Upper lobe of left lung (tissue), 6 donors: ENCODE results near the gene TMEM175. TPM values are rescaled to one million over a fixed set of nuclear protein-coding genes. Genes with fewer than 3 reads are reported as not detected.

Experiments
- ATAC-seq, 2 donors: fragments of 200-7000 bp; cut with Tn5 transposase; one replicate each; pipeline ENCODE4 v1.9.1; 2022; ENCODE audit warnings: mild to moderate bottlenecking in 2 of 2, moderate library complexity in 2 of 2; ENCODE audit not compliant: low FRiP score in 2 of 2
- DNase-seq, 2 donors: peaks; one replicate each; pipeline ENCODE4 v3.0.0-alpha.2; 2019 to 2020
- H3K27ac ChIP-seq, 4 donors: fragments of 200-600 bp; sonication (generic); one replicate each; pipeline ENCODE4 v1.5.1; 2016 to 2019
- H3K27me3 ChIP-seq, 4 donors: fragments of 200-600 bp; sonication (generic); one replicate each; pipeline ENCODE4 v1.5.1; 2017 to 2019
- H3K36me3 ChIP-seq, 4 donors: fragments of 200-600 bp; sonication (generic); one replicate each; pipeline ENCODE4 v1.5.1; 2016 to 2019
- H3K4me1 ChIP-seq, 4 donors: fragments of 200-600 bp; sonication (generic); one replicate each; pipeline ENCODE4 v1.5.1; 2018 to 2019
- H3K4me3 ChIP-seq, 4 donors: fragments of 200-600 bp; sonication (generic); one replicate each; pipeline ENCODE4 v1.5.1; 2017 to 2019; ENCODE audit warnings: mild to moderate bottlenecking in 2 of 4, moderate library complexity in 1 of 4
- H3K9me3 ChIP-seq, 4 donors: fragments of 200-600 bp; sonication (generic); one replicate each; pipeline ENCODE4 v1.5.1; 2018 to 2019
- EP300 ChIP-seq, 4 donors: sonication (generic); formaldehyde crosslinking; IDR thresholded peaks; one replicate each; pipeline ENCODE4 v1.5.1; 2017; ENCODE audit warnings: antibody characterized with exemption in 4 of 4, control low read depth in 2 of 4
- POLR2A ChIP-seq, 4 donors: fragments of 450-650 bp; IDR thresholded peaks; one replicate each; pipeline ENCODE4 v1.5.1; 2016 to 2017; ENCODE audit warnings: antibody characterized with exemption in 4 of 4, mild to moderate bottlenecking in 2 of 4
- POLR2AphosphoS5 ChIP-seq, 2 donors: sonication (generic); formaldehyde crosslinking; IDR thresholded peaks; one replicate each; pipeline ENCODE4 v1.5.1; 2017; ENCODE audit warnings: antibody characterized with exemption in 2 of 2
- WGBS, 2 donors: methylation state at CpG; one replicate each; pipeline ENCODE4 v1.1.5; 2017 to 2018; 5-methylcytosine and 5-hydroxymethylcytosine counted together
- total RNA-seq, 6 donors: library from RNA; depleted of rRNA in 4 of 6; stranded (reverse); fragments of >200 nt in 4 of 6; gene quantifications; one replicate each; pipeline versions ENCODE4 v1.1.0 to v1.2.1, GENCODE V29; 2016 to 2021
- TF ChIP-seq, protein P1 (sequence below), 6 experiments: fragments of 450-650 bp in 4 of 6; fragments of 200-600 bp in 2 of 6; sonication (generic) in 2 of 6; IDR thresholded peaks; one replicate each; pipeline ENCODE4 v1.5.1; 2016 to 2019; ENCODE audit warnings: antibody characterized with exemption in 6 of 6
- donor health status: DM: no; HTN: no; CAD: no; lungs with moderate emphysema.
- donor health status: DM: no; HTN: yes; CAD: no; lungs with severe emphysema.

TMEM175 gene
- total RNA-seq, 6 donors from 2014 or later = 24.6 to 126 (median 41.8) TPM

DNA sequence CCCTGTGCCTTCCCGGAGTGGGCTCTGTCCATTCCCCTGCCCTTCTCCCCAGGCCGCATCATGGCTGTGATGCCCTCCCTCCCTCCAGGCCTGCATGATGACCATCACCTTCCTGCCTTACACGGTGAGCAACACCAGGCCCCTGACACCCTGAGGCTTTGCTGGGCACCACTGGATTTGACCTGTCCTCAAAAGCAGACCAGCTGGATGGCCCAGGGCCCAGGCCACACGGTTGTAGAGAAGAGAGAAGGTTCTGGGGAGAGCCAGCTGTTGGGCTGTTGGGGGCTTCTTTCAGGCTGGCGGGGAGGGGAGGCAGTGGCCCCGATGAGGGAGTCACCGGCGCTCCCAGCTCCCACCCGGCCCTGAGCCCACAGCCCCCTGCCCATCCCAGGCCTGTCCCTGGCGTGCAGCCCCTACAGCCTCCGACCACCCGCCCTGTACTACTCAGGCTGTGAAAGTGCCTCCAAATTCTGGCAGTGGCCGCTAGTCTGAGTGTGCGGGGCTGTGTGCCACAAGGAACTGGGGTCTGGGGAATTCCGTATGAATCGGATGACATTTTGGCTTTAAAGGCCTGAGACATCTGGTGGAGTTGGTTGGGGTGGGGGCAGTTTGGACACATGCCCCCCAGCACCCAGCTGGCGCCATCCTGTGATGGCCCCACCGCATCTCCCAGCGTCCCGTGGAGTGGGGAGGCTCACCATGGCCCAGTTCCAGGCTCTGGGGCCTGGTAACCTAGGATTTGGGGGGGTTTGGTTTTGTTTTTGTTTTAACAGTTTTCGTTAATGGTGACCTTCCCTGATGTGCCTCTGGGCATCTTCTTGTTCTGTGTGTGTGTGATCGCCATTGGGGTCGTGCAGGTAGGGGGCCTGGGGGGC, 19.6 kb downstream of the TMEM175 start:
- Histone ChIP-seq H3K4me1 (no peaks in the 10 kb centered on the region), H3K9me3 (no peaks in the 10 kb centered on the region), H3K27me3 (no peaks in the 10 kb centered on the region), H3K4me3 (no peak overlapping the region), H3K27ac (no peak overlapping the region), H3K36me3 (peaks cover 0 to 46% (median 22%) of the 10 kb centered on the region in 4 donors)
- TF ChIP-seq POLR2A (IDR thresholded peaks at IDR 0.05) (no peak), EP300 (IDR thresholded peaks at IDR 0.05) (no peak), POLR2AphosphoS5 (IDR thresholded peaks at IDR 0.05) (no peak)
- TF ChIP-seq, protein P1, sequence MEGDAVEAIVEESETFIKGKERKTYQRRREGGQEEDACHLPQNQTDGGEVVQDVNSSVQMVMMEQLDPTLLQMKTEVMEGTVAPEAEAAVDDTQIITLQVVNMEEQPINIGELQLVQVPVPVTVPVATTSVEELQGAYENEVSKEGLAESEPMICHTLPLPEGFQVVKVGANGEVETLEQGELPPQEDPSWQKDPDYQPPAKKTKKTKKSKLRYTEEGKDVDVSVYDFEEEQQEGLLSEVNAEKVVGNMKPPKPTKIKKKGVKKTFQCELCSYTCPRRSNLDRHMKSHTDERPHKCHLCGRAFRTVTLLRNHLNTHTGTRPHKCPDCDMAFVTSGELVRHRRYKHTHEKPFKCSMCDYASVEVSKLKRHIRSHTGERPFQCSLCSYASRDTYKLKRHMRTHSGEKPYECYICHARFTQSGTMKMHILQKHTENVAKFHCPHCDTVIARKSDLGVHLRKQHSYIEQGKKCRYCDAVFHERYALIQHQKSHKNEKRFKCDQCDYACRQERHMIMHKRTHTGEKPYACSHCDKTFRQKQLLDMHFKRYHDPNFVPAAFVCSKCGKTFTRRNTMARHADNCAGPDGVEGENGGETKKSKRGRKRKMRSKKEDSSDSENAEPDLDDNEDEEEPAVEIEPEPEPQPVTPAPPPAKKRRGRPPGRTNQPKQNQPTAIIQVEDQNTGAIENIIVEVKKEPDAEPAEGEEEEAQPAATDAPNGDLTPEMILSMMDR (IDR thresholded peaks at IDR 0.05) = no peak
- 91 to 94% methylated on average over 12 to 23 of the region's 23 CpGs for WGBS, 2 donors
- ATAC-seq (no peak), DNase-seq (peak; percentile 12 to 60)

GRCh38 chr4:952881-953573, 20.8 kb downstream of the TMEM175 start:
- ATAC-seq = no peak
- Histone ChIP-seq H3K27me3 (no peaks in the 10 kb centered on the region), H3K9me3 (no peaks in the 10 kb centered on the region), H3K36me3 (peaks cover 0 to 56% (median 28%) of the 10 kb centered on the region in 4 donors), H3K4me1 (no peaks in the 10 kb centered on the region), H3K4me3 (no peak overlapping the region), H3K27ac (no peak overlapping the region)
- peak; percentile 16 to 64 for DNase-seq
- TF ChIP-seq POLR2AphosphoS5 (IDR thresholded peaks at IDR 0.05) (no peak), POLR2A (IDR thresholded peaks at IDR 0.05) (no peak), EP300 (IDR thresholded peaks at IDR 0.05) (no peak)
- TF ChIP-seq, protein P1 (IDR thresholded peaks at IDR 0.05) = no peak
- 94 to 97% methylated on average over 14 to 27 of the region's 28 CpGs for WGBS, 2 donors

GRCh38 chr4:953574-953915, 21.3 kb downstream of the TMEM175 start:
- ATAC-seq = no peak
- Histone ChIP-seq H3K27me3 (no peaks in the 10 kb centered on the region), H3K36me3 (peaks cover 0 to 61% (median 33%) of the 10 kb centered on the region in 4 donors), H3K27ac (no peak overlapping the region), H3K4me3 (no peak overlapping the region), H3K9me3 (no peaks in the 10 kb centered on the region), H3K4me1 (no peaks in the 10 kb centered on the region)
- 98 to 99% methylated on average over 13 of the region's 13 CpGs for WGBS, 2 donors
- TF ChIP-seq POLR2AphosphoS5 (IDR thresholded peaks at IDR 0.05) (no peak), POLR2A (IDR thresholded peaks at IDR 0.05) (no peak), EP300 (IDR thresholded peaks at IDR 0.05) (no peak)
- TF ChIP-seq, protein P1 (IDR thresholded peaks at IDR 0.05) = no peak
- peak in 1 of 2 donors; percentile 9 for DNase-seq

- peak in 1 of 2 donors; percentile 11 for DNase-seq
- Histone ChIP-seq H3K27ac (no peak overlapping the region), H3K27me3 (no peaks in the 10 kb centered on the region), H3K4me3 (no peak overlapping the region), H3K4me1 (no peaks in the 10 kb centered on the region), H3K9me3 (no peaks in the 10 kb centered on the region), H3K36me3 (peaks cover 0 to 67% (median 37%) of the 10 kb centered on the region in 4 donors)
- no peak for ATAC-seq
- TF ChIP-seq POLR2A (IDR thresholded peaks at IDR 0.05) = no peak
- whole genome bisulfite sequencing, 2 donors = 89 to 92% methylated on average over 17 of the region's 17 CpGs
Observed at GRCh38 chr4:954211-955020, 22.2 kb downstream of the TMEM175 start.
